ENCODE measurements around the gene ZNF407.

ZNF407 gene

DNA sequence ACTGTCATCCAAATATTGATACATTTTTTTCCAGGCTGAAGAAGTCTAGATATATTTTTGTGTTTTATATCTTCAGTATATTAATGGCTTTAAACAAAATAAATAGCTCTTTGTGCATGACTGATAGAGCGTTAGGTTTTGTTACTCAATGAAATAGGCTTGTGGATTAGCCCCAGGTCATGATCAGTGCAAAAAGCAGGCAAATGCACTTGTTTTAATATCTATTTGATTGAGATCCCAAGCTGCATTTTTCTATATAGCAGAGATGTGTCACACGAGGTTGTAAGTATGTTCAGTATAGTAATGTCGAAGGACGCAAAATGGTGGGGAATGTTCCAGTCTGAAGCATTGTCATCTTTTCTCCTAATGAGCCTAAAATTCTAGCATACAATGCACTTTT lies 198.5 kb downstream of the ZNF407 start:
- peak; percentile 42 to 66 for DNase-seq

DNA sequence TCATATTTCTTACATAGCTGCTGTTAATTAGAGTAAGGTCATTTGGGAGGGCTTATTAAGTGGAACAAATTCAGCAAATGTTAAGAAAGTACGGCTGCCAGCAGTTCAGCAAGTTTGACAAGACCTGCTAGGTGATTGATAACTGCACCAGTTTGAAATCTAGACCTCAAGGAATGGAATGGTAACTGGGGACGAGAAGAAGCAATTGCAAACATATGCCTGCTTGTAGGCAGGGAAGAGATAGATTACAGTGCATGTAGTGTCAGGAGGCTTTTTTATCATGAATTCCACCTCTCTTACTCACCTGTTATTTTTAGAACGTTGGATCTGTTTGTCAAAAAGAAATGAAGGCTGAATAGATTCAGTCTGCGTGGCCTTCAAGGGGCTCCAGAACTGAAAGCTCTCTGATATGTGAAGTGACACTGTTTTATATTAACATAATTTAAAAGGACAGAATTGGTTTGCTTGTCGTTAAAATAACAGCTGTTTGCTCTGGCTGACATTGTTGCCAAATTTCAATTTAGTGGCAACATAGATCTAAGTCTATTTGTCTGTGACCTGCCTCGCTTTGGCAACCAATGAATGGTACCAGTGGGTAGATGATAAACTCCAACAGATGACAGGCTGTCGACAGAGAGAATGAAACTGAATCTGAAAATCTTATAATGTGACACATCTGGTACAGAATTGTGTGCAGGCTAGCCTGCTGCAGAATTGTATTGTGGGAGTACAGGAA lies 199.3 kb downstream of the ZNF407 start:
- DNase-seq: peak in 1 of 2 experiments; percentile 36

DNA sequence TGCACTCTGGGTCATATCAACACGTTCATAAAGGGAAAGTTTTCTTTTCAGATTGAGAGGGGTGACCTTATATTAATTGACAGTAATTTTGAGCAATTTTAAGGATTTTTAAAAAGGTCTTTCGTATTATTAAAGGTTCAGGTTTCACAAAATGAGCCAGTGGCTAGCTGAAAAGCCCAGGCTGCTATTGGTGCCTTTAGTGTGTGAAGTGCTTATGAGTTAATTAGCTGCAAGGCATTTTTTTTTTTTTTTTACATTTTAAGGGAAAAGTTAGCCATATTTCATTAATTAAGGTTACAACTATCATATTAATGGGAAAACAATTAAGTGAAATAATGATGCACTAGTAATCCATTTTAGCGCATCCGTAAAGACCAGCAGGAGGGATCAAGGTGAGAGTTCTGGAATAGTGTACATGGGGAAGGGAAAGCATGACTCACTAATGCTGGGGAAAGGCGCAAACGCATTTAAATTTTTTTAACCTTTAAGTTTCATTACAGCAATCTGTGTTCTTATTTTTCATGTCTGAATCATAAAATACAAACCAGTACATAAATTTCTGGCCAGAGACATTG lies 200.0 kb downstream of the ZNF407 start:
- DNase-seq: peak in 1 of 2 experiments; percentile 34

DNA sequence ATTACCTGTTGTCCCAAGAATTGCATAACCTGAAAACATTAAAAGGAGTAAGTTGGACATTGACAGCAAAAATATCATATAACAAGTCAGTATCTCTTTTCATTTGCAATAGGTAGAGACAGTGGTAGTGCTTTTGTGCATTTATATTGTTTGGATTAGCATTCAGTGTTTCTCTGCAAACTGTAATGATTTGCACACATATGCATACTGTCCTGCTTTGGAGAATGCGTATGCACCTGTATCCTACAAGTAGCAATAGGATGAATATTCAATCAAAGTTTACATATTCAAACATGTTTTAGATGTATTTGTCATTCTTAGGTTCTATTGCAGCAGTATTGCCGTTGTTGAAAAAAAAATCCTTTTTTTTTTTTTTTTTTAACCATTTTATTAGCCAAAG lies 201.9 kb downstream of the ZNF407 start:
- DNase-seq: peak; percentile 59 to 79

DNA sequence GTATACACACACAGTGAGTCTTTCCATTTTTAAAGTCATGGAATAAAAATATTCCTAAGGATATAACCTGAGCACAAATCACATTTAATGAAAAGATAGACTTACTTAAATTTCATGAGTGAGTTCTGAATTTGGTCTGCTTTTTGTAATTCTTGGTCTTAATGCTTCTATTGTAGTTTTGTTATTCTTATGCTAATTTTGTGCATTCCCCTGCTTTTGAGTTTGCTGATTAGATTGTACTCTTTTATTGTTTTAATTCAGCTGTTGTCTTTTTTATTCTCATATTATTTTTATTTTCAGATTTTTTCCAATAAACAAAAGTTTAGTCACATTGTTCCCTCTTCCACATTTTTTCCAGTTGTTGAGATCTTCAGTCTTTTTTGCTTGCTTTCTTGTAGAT lies 202.4 kb downstream of the ZNF407 start:
- no peak for DNase-seq

DNA sequence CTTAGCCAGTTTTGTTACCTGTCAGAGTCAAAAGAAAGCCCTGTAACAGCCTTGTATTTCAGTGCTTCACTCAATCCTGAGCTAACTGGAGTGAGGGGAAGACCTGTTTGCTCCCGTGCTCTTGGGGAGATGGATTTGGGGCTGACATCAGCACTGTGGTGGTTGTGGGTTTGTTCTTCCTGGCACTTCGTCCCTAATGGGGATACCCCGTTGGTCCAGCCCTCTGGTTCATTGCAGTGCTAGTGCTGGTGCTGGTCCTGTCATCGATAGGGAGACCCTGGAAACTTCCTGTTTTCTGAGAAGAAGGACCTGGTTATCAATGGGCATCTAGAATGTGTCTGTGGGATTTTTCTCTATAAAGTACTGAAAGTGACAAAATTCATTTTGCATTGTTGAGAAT lies 205.4 kb downstream of the ZNF407 start:
- peak; percentile 48 to 60 for DNase-seq

DNA sequence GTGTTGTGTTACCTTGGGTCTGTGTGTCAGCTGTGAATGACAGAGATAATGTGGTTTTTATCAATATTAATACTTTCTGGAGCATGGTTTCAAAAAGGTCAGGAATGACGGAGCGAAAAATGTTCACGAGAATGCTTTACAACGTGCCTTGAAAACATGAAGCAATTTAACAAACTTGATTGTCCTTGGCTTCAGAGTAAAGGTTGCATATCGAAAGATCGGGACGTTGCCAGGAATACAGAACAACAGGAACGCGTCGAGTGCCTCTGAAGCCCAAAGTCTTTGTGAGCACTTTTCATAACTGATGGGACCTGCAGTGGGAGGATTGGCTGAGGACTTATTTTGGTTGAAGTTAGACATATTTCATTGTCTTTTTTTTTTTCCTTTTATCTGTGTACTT lies 206.1 kb downstream of the ZNF407 start:
- peak; percentile 41 to 55 for DNase-seq

DNA sequence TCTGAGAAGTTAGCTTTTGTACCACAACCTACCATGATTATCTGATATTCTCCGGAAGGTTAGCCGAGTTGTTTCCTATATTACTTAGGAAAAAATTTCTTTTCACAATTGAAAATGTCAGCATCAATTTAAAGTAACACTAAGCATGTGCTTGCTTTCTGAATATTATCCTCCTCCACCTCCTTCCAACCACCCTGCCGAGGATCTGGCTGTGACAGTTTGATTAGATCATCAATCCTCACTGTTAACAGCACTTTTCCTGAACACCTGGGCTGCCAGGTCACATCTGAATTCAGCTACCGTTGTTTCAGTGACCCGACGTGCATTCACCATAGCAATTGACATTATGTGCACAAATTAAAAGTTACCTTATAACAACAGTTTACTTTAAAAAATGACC lies 207.0 kb downstream of the ZNF407 start:
- peak; percentile 77 for DNase-seq

DNA sequence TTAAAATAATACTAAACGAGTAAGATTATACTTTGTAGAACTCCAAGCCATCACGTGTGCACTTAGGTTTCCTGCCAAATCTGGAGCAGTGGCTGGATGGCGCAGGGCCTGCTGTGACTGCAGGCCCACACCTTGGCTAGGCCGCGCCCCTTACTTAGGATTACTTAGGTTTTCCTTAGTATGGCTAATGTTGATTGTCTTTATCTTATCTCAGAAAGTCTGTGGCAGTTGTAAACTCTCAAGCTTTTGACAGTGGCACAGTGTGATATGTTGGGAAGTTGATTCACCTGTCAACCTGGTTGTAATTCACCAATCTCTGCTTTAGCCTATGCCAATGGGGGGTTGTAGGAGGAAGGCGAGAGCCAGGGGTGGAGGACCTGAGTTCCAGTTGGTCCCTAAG lies 208.4 kb downstream of the ZNF407 start:
- DNase-seq: no peak

DNA sequence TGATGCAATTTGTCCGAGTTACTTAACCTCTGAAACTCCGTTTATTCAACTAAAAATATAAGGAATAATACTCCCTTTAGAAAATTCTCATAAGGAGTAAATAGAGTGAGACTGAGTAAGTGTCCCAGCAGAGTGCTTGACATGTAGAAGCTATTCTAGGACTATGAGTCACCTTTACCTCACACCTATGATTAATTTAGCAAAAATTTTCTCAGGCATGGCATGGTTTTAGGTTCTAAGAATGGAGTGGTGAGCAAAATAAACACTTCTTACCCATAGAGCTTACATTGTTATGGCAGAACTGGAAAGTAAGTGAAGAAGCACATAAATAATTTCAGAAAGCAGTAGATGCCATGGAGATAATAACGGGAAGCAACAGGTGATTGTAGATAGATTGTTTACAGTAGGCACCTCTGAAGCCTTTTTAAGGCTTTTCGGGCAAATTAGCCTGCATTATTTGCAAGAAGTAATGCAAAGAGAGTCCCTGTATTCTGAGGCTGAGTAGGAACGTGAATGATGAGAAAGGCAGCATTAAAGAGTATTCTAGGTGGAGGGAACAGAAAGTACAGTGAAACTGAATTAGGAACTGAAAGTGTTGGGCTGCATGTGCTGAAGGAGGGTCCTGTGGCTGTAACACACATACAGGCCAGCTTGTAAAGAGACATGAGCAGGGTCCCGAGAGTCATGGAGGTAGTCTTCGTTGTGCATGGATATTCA lies 209.2 kb downstream of the ZNF407 start:
- no peak for DNase-seq

DNA sequence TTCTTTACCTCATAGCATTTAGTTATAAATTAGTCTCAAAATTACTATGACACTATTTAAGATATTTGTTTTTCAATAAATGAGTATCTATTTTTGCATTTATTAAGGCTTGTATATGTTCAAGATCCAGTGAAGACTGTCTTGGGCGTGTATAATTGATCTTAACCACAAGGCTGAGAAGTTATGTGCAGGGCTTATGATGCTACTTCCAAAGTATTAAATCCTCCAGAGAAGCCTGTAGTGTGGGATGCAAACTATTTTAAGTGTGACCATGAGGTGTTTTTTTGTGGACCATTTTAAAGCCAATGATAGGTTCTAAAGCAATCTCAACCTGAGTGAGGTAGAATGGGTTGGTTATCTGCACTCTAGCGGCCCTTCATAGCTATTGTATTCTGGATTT lies 219.9 kb downstream of the ZNF407 start:
- no peak for DNase-seq

DNA sequence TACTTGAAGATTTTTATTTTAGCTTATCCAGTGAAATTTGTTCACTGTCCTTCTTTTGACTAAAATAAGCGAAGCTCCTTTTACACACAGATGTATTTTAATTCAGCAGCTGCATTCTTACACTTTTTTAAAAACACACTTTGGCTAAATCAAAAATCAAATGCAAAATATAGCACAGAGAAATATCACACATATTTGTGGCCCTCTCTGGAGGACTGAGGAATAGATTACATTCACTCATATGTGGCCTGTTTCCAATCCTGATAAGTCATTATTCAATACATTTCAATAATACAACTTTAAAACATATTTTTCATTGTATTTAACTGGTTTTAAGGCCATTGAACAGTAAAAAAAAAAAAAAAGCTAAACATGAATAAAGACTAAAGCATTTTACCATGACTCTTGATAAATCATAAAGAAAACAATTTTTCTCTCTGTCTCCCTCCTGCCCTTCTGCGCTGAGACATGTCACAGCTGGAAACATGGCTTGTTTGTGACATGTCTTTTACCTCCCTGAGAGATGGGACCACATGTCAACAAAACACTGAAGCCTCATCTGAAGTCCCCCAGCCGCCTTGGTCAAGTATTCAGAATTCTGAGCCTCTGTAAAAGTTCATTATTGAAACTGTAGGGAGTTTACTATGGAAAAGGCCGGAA lies 221.0 kb downstream of the ZNF407 start:
- no peak for DNase-seq

DNA sequence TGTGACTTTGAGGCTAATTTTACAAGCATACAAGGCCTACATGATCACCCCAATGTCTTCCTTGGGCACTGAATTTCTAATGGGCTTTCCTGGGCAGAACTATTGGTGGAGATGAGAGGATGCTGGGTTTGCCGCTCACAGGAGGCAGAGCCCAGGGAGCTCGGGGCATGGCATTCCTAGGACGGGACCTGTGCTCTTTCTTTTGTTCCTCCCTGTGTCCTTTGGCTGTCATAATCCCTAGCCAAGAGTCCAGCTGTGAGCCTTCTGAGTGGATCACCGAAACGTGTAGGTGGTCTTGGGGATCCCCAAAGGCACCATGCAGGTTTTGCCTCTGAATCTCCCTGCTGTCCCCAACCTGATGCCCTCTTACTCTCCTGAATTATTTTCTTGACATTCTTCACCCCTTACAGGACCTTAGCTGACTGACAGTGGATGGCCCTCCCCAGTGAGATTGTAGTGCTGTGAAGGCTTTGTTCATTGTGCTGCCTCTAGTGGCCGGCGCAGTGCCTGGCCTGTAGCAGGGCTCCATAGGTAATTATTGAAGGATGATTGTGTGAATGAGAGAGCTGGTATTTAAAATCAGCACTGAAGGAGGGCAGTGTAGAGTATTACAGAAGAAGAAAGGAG lies 221.9 kb downstream of the ZNF407 start:
- peak; percentile 34 to 48 for DNase-seq

DNA sequence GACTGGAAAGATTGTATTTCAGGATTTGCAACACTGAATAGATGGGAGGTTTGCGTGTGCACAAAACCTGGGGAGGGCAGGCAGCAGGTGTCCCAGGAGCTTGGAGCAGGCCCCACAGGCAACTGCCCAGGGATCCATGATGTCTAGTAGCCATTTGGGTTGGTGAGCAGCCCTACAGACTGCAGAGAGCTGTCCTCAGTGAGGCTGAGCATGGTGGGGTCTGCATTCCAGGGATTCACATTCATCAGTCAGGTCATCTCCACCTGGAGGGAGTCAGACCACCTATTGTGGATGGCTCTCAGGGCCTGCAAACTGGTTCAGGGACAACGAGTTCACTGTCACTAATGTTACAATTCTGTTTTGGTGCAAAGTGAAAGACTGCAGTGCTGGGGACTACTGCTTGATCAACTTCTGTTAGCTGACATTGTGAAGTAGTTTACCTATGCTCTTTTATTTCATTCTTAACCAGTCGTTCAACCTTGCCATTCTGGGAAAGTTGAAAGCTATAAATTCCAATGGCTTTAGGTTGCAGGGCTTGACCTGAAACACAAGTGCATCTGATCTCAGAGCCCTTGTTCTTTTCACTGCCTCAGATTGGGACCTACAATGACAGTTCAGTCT lies 222.6 kb downstream of the ZNF407 start:
- no peak for DNase-seq

DNA sequence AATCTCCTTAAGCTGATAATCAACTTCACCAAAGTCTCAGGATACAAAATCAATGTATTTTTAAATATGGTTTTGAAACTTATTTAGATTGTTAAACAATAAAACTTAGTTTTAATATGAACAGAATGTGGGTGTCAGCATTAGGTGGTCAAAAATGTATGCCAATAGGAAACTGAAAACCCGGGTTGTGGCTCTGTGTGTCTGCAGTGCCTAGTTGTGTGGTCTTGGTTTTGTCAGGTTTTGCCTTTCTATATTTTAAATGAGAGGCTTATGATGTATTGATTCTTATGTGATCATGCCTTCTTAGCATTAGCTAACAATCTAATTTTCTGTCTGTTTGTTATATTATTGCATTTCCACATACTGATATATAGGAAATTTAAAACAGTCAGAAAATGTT lies 227.8 kb downstream of the ZNF407 start:
- DNase-seq: no peak

DNA sequence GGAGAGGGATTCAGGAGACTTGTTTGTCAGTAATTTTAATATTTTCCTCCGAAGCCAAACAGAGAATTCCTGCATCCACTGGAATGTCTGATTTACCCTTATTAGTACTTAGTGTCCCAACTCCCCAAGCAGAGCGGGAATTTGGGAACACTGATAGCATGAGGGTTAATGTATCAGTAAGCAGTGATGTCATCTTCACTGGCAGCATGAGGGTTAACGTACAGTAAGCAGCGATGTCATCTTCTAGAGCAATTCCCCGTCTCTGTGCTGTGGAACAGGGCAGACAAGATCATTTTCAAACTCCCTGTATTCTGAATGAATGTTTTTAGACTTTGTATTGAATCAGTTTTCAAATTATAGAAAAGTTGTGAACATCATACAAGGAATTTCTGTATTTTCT lies 228.9 kb downstream of the ZNF407 start:
- peak in 1 of 2 experiments; percentile 26 for DNase-seq

DNA sequence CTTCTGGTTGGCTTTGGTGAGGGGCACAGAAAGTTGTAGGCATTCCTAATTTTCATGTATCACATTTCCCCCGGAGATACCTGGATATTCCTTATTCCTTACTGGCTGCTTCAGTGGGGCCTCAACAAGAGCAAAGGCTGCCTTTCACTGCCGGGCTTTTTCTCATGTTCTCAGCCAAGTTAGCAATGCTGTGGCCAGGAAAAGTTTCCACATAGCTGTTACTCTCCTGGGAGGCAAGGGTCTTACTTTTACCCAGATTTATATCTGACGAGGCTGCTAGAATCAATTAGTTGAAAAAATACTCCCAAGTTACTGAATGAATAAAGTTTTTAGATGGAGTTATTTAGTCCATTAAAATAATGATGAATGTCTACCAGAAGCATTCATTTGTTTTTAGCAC lies 230.5 kb downstream of the ZNF407 start:
- DNase-seq: peak in 1 of 2 experiments; percentile 38

DNA sequence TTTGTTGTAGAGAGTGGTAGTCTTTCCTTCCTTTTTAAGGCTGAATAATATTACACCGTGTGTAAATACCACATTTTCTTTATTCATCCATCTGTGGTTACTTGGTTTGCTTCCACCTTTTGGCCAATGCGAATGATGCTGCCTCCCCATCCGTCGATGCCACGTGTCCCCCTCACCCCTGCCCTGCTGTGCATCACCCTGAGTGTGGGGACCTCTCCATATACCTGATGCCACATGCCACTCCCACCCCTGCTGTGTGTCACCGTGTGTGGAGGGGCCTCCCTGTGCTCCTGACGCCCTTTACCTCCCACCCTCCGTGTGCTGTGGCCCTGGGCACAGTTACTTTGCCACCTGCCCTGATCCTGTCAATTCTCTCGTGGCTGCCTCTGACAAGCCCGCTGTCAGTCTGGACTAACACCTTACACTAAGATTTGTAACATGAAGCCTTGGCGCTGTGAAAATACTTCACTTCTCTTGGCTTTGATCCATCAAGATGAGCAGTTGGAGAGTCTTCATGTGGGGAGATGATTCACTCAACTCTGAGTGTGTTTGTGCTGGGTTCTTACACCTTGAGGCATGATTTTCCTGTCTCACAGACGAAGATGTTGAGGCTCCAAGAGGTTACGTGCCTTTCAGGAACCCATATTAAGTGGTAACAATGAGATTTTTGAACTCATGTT lies 234.0 kb downstream of the ZNF407 start:
- no peak for DNase-seq

DNA sequence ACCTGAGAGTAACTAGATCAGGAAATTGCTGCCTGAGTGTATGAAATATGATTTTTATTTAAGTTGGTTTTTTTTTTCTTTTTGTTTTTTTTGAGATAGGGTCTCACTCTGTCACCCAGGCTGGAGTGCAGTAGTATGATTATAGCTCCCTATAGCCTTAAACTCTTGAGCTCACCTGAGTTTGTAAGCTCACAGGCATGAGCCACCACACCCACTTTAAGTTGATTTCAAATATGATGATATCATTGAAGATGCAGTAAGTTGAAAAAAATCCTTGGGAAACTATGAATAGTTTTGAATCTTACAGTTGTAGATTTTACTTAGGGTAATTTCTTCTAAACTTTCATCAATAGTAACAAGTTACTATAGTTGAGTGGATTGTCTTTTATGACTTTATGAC lies 234.7 kb downstream of the ZNF407 start:
- DNase-seq: no peak

DNA sequence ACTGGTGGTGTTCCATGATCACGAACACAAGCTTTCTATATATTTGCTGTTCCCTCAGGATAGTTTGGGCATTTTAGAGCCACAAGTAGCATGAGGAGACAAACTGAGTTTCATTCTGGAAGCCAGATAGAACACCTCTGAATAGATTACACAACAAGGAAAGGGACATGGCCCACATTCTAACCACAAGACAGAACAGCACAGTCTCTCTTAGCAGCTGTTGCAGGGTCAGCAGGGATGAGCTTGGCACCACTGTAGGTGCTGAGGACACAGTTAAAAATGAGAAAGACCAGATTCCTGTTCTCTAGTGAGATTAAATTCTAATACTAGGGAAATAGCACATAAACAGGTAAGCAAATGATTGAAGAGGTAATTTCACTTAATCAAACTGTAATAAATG lies 235.3 kb downstream of the ZNF407 start:
- DNase-seq: no peak

DNA sequence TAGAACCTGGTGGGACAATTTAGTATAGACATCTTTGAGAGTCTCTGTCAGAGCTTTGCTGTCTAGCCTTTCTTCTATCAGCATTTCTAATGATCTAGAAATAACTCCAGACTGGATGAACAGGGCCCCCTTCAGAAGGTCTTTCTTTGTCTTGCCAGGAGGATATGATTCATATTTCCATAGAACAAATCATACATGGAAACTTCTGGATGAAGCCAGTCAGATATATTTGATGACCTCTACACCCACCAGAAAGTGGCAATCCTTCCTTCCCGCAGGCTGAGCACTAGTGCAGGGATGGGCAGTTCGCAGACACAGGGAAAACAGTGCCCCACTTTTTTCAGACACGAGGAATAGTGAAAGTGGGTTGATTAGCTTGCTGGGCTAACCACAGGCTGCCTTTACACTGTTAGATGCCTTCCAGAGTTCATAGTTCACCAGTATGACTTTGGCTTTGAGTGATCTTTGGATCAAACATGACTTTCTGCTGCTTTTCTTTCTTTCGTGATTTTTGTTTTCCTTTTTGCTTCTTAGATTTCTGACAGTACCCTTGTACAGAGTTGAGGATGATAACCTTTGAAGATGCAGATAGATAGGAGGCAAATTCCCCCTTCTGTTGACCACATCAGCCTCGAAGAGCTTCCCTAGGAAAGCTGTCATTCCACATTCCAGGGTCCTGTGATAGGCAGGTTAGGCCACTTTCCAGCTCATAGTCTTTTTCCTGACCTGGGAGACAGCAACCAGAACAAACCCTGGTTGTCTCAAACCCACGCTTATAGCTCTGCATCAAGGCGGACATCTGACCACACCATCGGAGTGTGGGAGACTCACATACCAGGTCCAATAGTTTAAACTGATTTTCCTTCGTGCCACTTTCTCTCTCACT lies 237.0 kb downstream of the ZNF407 start:
- peak in 1 of 2 experiments; percentile 11 for DNase-seq
